ENCODE measurements around the gene SLC15A4. TPM values are rescaled to one million over a fixed set of nuclear protein-coding genes. Genes with fewer than 3 reads are reported as not detected.
"Not testable (repeated sequence)": the region's sequence is repeated elsewhere in the genome, so short reads cannot be mapped to it uniquely, and the experiment has no call there.

Gene SLC15A4
- polyA plus RNA-seq, 1 of the 3 experiments (the other 2 are of a cell fraction) = 14.5 TPM

GRCh38 chr12:128852026-128852698, 28.4 kb upstream of the SLC15A4 start:
- Histone ChIP-seq H4K20me1 (ENCODE audit: insufficient read depth) (no peaks in the 10 kb centered on the region), H3K27ac (ENCODE audit: low read depth in 2 of 2, low read length in 1 of 2) (no peak overlapping the region), H3K9me2 (no peaks in the 10 kb centered on the region), H3K4me1 (ENCODE audit: control insufficient read depth in 1 of 2, insufficient read depth in 2 of 2, low read depth in 1 of 2, low read length in 1 of 2) (no peaks in the 10 kb centered on the region), H3K9me3 (no peaks in the 10 kb centered on the region), H3K9ac (no peak overlapping the region), H3K4me2 (no peak overlapping the region), H3K36me3 (replicated peaks in 1 of 2; ENCODE audit: control insufficient read depth in 1 of 2, insufficient read depth in 2 of 2, low read length in 1 of 2) (no peaks in the 10 kb centered on the region), H3K27me3 (ENCODE audit: insufficient read depth) (no peaks in the 10 kb centered on the region), H3K4me3 (ENCODE audit: low read depth in 2 of 2, low read length in 1 of 2) (no peak overlapping the region), H3K79me2 (ENCODE audit: insufficient read depth) (no peaks in the 10 kb centered on the region), H2AFZ (ENCODE audit: low read depth) (no peak overlapping the region), H3F3A (replicated peaks; ENCODE audit: insufficient read depth) (no peaks in the 10 kb centered on the region)
- 45% methylated on average over 8 of the region's 8 CpGs for WGBS (ENCODE audit: low lambda C conversion rate)
- TF ChIP-seq GATA2 (CRISPR knock-in tag; IDR thresholded peaks at IDR 0.05) = no peak
- no peak for TF ChIP-seq USF2 (IDR thresholded peaks at IDR 0.05; ENCODE audit: borderline replicate concordance, low read depth, low read length)
- POLR2A ChIA-PET = no interaction called here
- no peak for DNase-seq
- CTCF ChIA-PET = no interaction called here

GRCh38 chr12:128851429-128851828, 27.7 kb upstream of the SLC15A4 start:
- 63% methylated on average over 7 of the region's 7 CpGs for WGBS (ENCODE audit: low lambda C conversion rate)
- H3K36me3 ChIP-seq (replicated peaks in 1 of 2; ENCODE audit: control insufficient read depth in 1 of 2, insufficient read depth in 2 of 2, low read length in 1 of 2); H3K4me3 ChIP-seq (ENCODE audit: low read depth in 2 of 2, low read length in 1 of 2); H2AFZ ChIP-seq (ENCODE audit: low read depth); H3K4me1 ChIP-seq (ENCODE audit: control insufficient read depth in 1 of 2, insufficient read depth in 2 of 2, low read depth in 1 of 2, low read length in 1 of 2); H3K9ac ChIP-seq; H3K9me2 ChIP-seq; H3K79me2 ChIP-seq (ENCODE audit: insufficient read depth); H3K9me3 ChIP-seq; H3F3A ChIP-seq (replicated peaks; ENCODE audit: insufficient read depth); H4K20me1 ChIP-seq (ENCODE audit: insufficient read depth); DNase-seq; H3K27me3 ChIP-seq (ENCODE audit: insufficient read depth); H3K27ac ChIP-seq (ENCODE audit: low read depth in 2 of 2, low read length in 1 of 2); H3K4me2 ChIP-seq: not testable (repeated sequence)
- ChIA-PET POLR2A (interaction anchor here (1.1 kb wide), 1 partner anchor 27 kb away, joined by 4 read pairs; the partner anchor contains the start of gene SLC15A4), CTCF (interaction anchor here (1.9 kb wide), 1 partner anchor 27 kb away, joined by 5 read pairs; the partner anchor contains the start of gene SLC15A4)

- POLR2A ChIA-PET = interaction anchor here (1.1 kb wide), 1 partner anchor 26 kb away, joined by 4 read pairs; the partner anchor contains the start of gene SLC15A4
- no peaks in the 10 kb centered on the region for H3K79me2 ChIP-seq (ENCODE audit: insufficient read depth)
- TF ChIP-seq GABPA (IDR thresholded peaks at IDR 0.05; ENCODE audit: low read depth) = no peak
- TF ChIP-seq TCF12 (IDR thresholded peaks at IDR 0.05) = no peak
- no peak for TF ChIP-seq SMC3 (IDR thresholded peaks at IDR 0.05; ENCODE audit: low read depth, low read length)
- no peak for TF ChIP-seq IRF3 (IDR thresholded peaks at IDR 0.05; ENCODE audit: low read depth, low read length)
- TF ChIP-seq USF1 (IDR thresholded peaks at IDR 0.05; ENCODE audit: borderline replicate concordance, low read depth) = no peak
Measured at GRCh38 chr12:128850400-128850799, 26.6 kb upstream of the SLC15A4 start.

GRCh38 chr12:128849806-128850205, 26.0 kb upstream of the SLC15A4 start:
- H3K27me3 ChIP-seq (ENCODE audit: insufficient read depth); H3K4me2 ChIP-seq; H3F3A ChIP-seq (replicated peaks; ENCODE audit: insufficient read depth); H3K9ac ChIP-seq; H3K79me2 ChIP-seq (ENCODE audit: insufficient read depth); H4K20me1 ChIP-seq (ENCODE audit: insufficient read depth); H3K9me2 ChIP-seq; H3K4me1 ChIP-seq (ENCODE audit: control insufficient read depth in 1 of 2, insufficient read depth in 2 of 2, low read depth in 1 of 2, low read length in 1 of 2); H3K27ac ChIP-seq (ENCODE audit: low read depth in 2 of 2, low read length in 1 of 2); H3K4me3 ChIP-seq (ENCODE audit: low read depth in 2 of 2, low read length in 1 of 2); POLR2A ChIA-PET; H3K9me3 ChIP-seq; H2AFZ ChIP-seq (ENCODE audit: low read depth); H3K36me3 ChIP-seq (replicated peaks in 1 of 2; ENCODE audit: control insufficient read depth in 1 of 2, insufficient read depth in 2 of 2, low read length in 1 of 2); DNase-seq: not testable (repeated sequence)
- WGBS (ENCODE audit: low lambda C conversion rate) = 30% methylated on average over 6 of the region's 6 CpGs
- CTCF ChIA-PET = interaction anchor here (1.9 kb wide), 1 partner anchor 26 kb away, joined by 5 read pairs; the partner anchor contains the start of gene SLC15A4

More at GRCh38 chr12:128850400-128850799, 26.6 kb upstream of the SLC15A4 start:
- CTCF ChIA-PET = interaction anchor here (1.9 kb wide), 1 partner anchor 26 kb away, joined by 5 read pairs; the partner anchor contains the start of gene SLC15A4
- Histone ChIP-seq H3K4me2 (no peak overlapping the region), H3K4me1 (ENCODE audit: control insufficient read depth in 1 of 2, insufficient read depth in 2 of 2, low read depth in 1 of 2, low read length in 1 of 2) (no peaks in the 10 kb centered on the region), H3K27me3 (ENCODE audit: insufficient read depth) (no peaks in the 10 kb centered on the region), H3K36me3 (replicated peaks in 1 of 2; ENCODE audit: control insufficient read depth in 1 of 2, insufficient read depth in 2 of 2, low read length in 1 of 2) (no peaks in the 10 kb centered on the region), H3K9ac (no peak overlapping the region), H3K9me2 (no peaks in the 10 kb centered on the region), H4K20me1 (ENCODE audit: insufficient read depth) (no peaks in the 10 kb centered on the region), H3K4me3 (ENCODE audit: low read depth in 2 of 2, low read length in 1 of 2) (no peak overlapping the region), H3F3A (replicated peaks; ENCODE audit: insufficient read depth) (no peaks in the 10 kb centered on the region), H3K27ac (ENCODE audit: low read depth in 2 of 2, low read length in 1 of 2) (no peak overlapping the region), H2AFZ (ENCODE audit: low read depth) (no peak overlapping the region), H3K9me3 (no peaks in the 10 kb centered on the region)
- 18% methylated on average over 3 of the region's 3 CpGs for WGBS (ENCODE audit: low lambda C conversion rate)
- no peak for DNase-seq

Measured in SK-N-SH (cell line).